Measurements from ENCODE around the gene TAS2R19. TPM values are rescaled to one million over a fixed set of nuclear protein-coding genes. Genes with fewer than 3 reads are reported as not detected.
"Not testable (repeated sequence)": the region's sequence is repeated elsewhere in the genome, so short reads cannot be mapped to it uniquely, and the experiment has no call there.

The TAS2R19 gene
- polyA plus RNA-seq, 2 of the 4 experiments (the other 2 are of a cell fraction) = 0.19 to 1.1 TPM

GRCh38 chr12:11039171-11039570 is 16.8 kb upstream of the TAS2R19 start (continued):
- TF ChIP-seq RARB (CRISPR knock-in tag; IDR thresholded peaks at IDR 0.05) (no peak), CBX2 (IDR thresholded peaks at IDR 0.05; ENCODE audit: borderline replicate concordance, low read depth) (no peak)

- WGBS (ENCODE audit: missing lambda C conversion rate) = 100% methylated on average over 1 of the region's 3 CpGs
- H3K4me2 ChIP-seq; DNase-seq (ENCODE audit: low read depth in 1 of 2, low spot score in 1 of 2); H3K4me1 ChIP-seq; POLR2A ChIA-PET; FAIRE-seq; H3K9me3 ChIP-seq; CTCF ChIA-PET; ATAC-seq; H3K27ac ChIP-seq; H3K4me3 ChIP-seq: not testable (repeated sequence)
These were observed 11.5 kb upstream of the TAS2R19 start for GRCh38 chr12:11033959-11034358.

GRCh38 chr12:11031307-11031706 is 8.9 kb upstream of the TAS2R19 start, which contains the start of gene TAS2R31:
Gene TAS2R31 (minus strand): TSS chr12:11031407. CDS start chr12:11031335, 72 bp downstream.
- H3K4me2 ChIP-seq = no peak within 1 kb of the TSS
- 93% methylated on average over 6 of the region's 6 CpGs for WGBS (ENCODE audit: missing lambda C conversion rate)
- H3K4me3 ChIP-seq = no peak within 1 kb of the TSS
- ATAC-seq (no peak), DNase-seq (ENCODE audit: low read depth in 1 of 2, low spot score in 1 of 2) (no peak), FAIRE-seq (no peak)
- CTCF ChIA-PET = no interaction called here
- no peaks in the 10 kb centered on the region for H3K9me3 ChIP-seq
- no peaks in the 10 kb centered on the region for H3K4me1 ChIP-seq
- no peak within 1 kb of the TSS for H3K27ac ChIP-seq
- POLR2A ChIA-PET = no interaction called here
- TF ChIP-seq HOXB5 (CRISPR knock-in tag; IDR thresholded peaks at IDR 0.05) = no peak
- TF ChIP-seq MAFK (IDR thresholded peaks at IDR 0.05; ENCODE audit: partially characterized antibody) = no peak
- TF ChIP-seq FOXS1 (CRISPR knock-in tag; IDR thresholded peaks at IDR 0.05) = no peak
- no peak for TF ChIP-seq RFX5 (IDR thresholded peaks at IDR 0.05)
- TF ChIP-seq CTCF (IDR thresholded peaks at IDR 0.05) = no peak
- no peak for TF ChIP-seq PHF8 (IDR thresholded peaks at IDR 0.05; ENCODE audit: borderline replicate concordance, low read depth)
- no peak for TF ChIP-seq REST (IDR thresholded peaks at IDR 0.05)
- no peak for TF ChIP-seq CHD4 (IDR thresholded peaks at IDR 0.05; ENCODE audit: borderline replicate concordance)
- TF ChIP-seq MAZ (IDR thresholded peaks at IDR 0.05; ENCODE audit: borderline replicate concordance, low read depth, low read length) = no peak
- TF ChIP-seq EHF (CRISPR knock-in tag; IDR thresholded peaks at IDR 0.05) = no peak
- no peak for TF ChIP-seq USF2 (IDR thresholded peaks at IDR 0.05)
- no peak for TF ChIP-seq RAD21 (conservative IDR thresholded peaks at IDR 0.05 in 1 of 2, IDR thresholded peaks at IDR 0.05 in 1 of 2)

- CTCF ChIA-PET = no interaction called here
- FAIRE-seq = no peak
- peak in 1 of 2 experiments; percentile 53; a peak in 2 of 6 replicates for ATAC-seq
- 91% methylated on average over 6 of the region's 6 CpGs for WGBS (ENCODE audit: missing lambda C conversion rate)
- peak in 1 of 2 experiments; percentile 16 for DNase-seq (ENCODE audit: low read depth in 1 of 2, low spot score in 1 of 2)
- no peak overlapping the region for H3K4me2 ChIP-seq
- POLR2A ChIA-PET = no interaction called here
- H3K4me1 ChIP-seq = no peaks in the 10 kb centered on the region
- H3K4me3 ChIP-seq = no peak overlapping the region
- H3K27ac ChIP-seq = no peak overlapping the region
- H3K9me3 ChIP-seq = no peaks in the 10 kb centered on the region
- TF ChIP-seq TP53 (CRISPR knock-in tag; IDR thresholded peaks at IDR 0.05) (no peak), ESRRA (IDR thresholded peaks at IDR 0.05; ENCODE audit: borderline replicate concordance, low read length) (no peak), HEYL (CRISPR knock-in tag; IDR thresholded peaks at IDR 0.05) (no peak), ELK1 (IDR thresholded peaks at IDR 0.05; ENCODE audit: low read depth, low read length) (no peak), ZNF302 (CRISPR knock-in tag; IDR thresholded peaks at IDR 0.05) (no peak), PBX3 (IDR thresholded peaks at IDR 0.05) (no peak), RNF2 (IDR thresholded peaks at IDR 0.05; ENCODE audit: borderline replicate concordance, low read depth) (no peak), CHD4 (IDR thresholded peaks at IDR 0.05; ENCODE audit: borderline replicate concordance) (no peak), EP300 (IDR thresholded peaks at IDR 0.05) (no peak), ATOH8 (CRISPR knock-in tag; IDR thresholded peaks at IDR 0.05; ENCODE audit: low read depth) (no peak)
These were observed 3.7 kb upstream of the TAS2R19 start for GRCh38 chr12:11026118-11026517.
